ENCODE data around the gene CDK11B. TPM values are rescaled to one million over a fixed set of nuclear protein-coding genes. Genes with fewer than 3 reads are reported as not detected.

The CDK11B gene
- total RNA-seq, 1 experiment from 2014 or later = 14.8 TPM

- no peak overlapping the region for H3K4me3 ChIP-seq
- H3K36me3 ChIP-seq = peaks cover 8% of the 10 kb centered on the region; the same call in 1 of the 2 replicates
- H3K27ac ChIP-seq = no peak overlapping the region
Measured at GRCh38 chr1:1623631-1624442, 35.0 kb downstream of the CDK11B start.

DNA sequence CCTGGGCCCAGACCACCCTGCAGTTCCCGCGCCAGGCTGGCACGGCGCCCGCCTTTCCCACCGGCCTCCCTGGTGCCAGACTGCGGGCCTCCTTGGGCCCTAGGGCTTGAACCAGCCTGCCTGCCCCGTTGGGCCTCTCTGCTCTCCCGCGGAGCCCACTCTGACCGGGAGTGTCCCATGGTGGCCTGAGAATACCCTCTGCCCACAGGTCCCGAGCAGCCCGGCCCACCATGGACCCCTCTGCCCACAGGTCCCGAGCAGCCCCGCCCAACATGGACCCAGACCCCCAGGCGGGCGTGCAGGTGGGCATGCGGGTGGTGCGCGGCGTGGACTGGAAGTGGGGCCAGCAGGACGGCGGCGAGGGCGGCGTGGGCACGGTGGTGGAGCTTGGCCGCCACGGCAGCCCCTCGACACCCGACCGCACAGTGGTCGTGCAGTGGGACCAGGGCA lies 35.6 kb downstream of the CDK11B start:
- H3K27me3 ChIP-seq (replicated peaks) = no peaks in the 10 kb centered on the region
- H3K36me3 ChIP-seq = peaks cover 10% of the 10 kb centered on the region
- no peak overlapping the region for H3K27ac ChIP-seq
- no peaks in the 10 kb centered on the region for H3K4me1 ChIP-seq (replicated peaks)
- no peaks in the 10 kb centered on the region for H3K9me3 ChIP-seq (replicated peaks)
- DNase-seq (ENCODE audit: low read depth in 1 of 2, low spot score in 2 of 2) = no peak
- H3K4me3 ChIP-seq = no peak overlapping the region

More at GRCh38 chr1:1623631-1624442, 35.0 kb downstream of the CDK11B start:
- DNase-seq (ENCODE audit: low read depth in 1 of 2, low spot score in 2 of 2) = no peak
- H3K27me3 ChIP-seq (replicated peaks) = no peaks in the 10 kb centered on the region
- no peaks in the 10 kb centered on the region for H3K9me3 ChIP-seq (replicated peaks)
- no peaks in the 10 kb centered on the region for H3K4me1 ChIP-seq (replicated peaks)

DNA sequence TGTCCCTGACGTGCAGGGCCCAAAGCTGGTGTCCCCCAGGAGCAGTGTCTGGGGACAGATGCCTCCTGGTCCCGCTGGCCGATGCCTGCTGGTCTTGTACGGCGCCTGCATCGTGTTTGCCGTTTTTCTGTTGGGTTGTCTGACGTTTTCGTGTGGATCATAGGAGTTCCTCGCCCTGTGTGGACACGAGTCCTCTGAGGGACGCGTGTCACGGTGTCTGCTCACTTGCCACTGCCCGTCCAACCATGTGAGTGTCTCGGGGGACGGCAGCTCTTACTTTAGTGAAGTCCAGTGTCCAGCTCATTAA lies 36.1 kb downstream of the CDK11B start:
- H3K4me3 ChIP-seq = no peak overlapping the region
- H3K27me3 ChIP-seq (replicated peaks) = no peaks in the 10 kb centered on the region
- H3K27ac ChIP-seq = no peak overlapping the region
- peaks cover 12% of the 10 kb centered on the region for H3K36me3 ChIP-seq
- DNase-seq (ENCODE audit: low read depth in 1 of 2, low spot score in 2 of 2) = no peak
- H3K4me1 ChIP-seq (replicated peaks) = no peaks in the 10 kb centered on the region
- no peaks in the 10 kb centered on the region for H3K9me3 ChIP-seq (replicated peaks)

DNA sequence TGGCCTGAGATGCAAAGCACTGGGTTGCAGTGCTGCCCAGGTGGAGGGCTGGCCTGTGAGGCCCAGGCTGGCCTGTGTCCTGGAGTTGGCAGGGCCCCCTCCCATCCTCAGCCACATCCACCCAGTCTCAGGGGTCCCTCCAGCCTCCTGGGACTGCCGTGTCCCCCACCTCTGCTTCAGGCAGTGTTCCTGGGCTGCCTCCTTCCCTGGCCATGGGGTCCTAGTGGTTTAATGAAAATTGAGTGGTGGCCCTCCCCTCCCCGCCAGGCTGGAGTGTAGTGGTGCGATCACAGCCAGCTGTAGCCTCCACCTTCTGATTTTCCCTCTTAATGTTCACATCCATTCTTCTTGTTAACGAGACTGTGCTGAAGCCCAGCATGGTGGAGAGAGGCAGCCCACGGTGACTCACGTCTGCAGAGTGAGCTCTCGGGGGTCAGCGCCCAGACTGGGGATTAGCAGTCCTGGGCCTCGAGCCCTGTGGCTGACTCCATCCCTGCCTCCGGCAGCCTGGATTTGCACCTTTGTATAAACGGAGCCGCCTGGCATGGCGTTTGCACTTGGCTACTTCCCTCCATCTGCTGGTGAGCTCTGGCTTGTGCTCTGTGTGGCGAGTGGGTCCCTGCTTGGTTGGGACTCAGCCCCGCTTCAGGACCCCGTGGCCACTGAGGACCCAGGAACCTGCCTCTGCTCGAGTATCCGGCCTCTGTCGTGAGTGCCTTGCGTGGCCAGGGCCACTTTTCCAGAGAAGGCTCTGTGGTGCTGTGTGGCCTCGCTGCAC lies 36.6 kb downstream of the CDK11B start:
- H3K27ac ChIP-seq = no peak overlapping the region
- H3K4me3 ChIP-seq = no peak overlapping the region
- H3K9me3 ChIP-seq (replicated peaks) = no peaks in the 10 kb centered on the region
- no peaks in the 10 kb centered on the region for H3K4me1 ChIP-seq (replicated peaks)
- no peaks in the 10 kb centered on the region for H3K27me3 ChIP-seq (replicated peaks)
- no peak for DNase-seq (ENCODE audit: low read depth in 1 of 2, low spot score in 2 of 2)
- H3K36me3 ChIP-seq = peaks cover 16% of the 10 kb centered on the region

- Histone ChIP-seq H3K4me3 (no peak overlapping the region), H3K9me3 (replicated peaks) (peaks cover under 1% of the 10 kb centered on the region; the same call in 1 of the 2 replicates), H3K27me3 (replicated peaks) (no peaks in the 10 kb centered on the region), H3K27ac (no peak overlapping the region), H3K36me3 (peaks cover 16% of the 10 kb centered on the region), H3K4me1 (replicated peaks) (peaks cover 6% of the 10 kb centered on the region)
- no peak for DNase-seq (ENCODE audit: low read depth in 1 of 2, low spot score in 2 of 2)
Measured at GRCh38 chr1:1621173-1622009, 37.4 kb downstream of the CDK11B start.

- Histone ChIP-seq H3K4me3 (no peak overlapping the region), H3K27ac (no peak overlapping the region), H3K27me3 (replicated peaks) (no peaks in the 10 kb centered on the region), H3K9me3 (replicated peaks) (peaks cover 6% of the 10 kb centered on the region), H3K36me3 (peaks cover 23% of the 10 kb centered on the region), H3K4me1 (replicated peaks) (peaks cover 8% of the 10 kb centered on the region)
- DNase-seq (ENCODE audit: low read depth in 1 of 2, low spot score in 2 of 2) = no peak
Measured at GRCh38 chr1:1620433-1621139, 38.2 kb downstream of the CDK11B start.

DNA sequence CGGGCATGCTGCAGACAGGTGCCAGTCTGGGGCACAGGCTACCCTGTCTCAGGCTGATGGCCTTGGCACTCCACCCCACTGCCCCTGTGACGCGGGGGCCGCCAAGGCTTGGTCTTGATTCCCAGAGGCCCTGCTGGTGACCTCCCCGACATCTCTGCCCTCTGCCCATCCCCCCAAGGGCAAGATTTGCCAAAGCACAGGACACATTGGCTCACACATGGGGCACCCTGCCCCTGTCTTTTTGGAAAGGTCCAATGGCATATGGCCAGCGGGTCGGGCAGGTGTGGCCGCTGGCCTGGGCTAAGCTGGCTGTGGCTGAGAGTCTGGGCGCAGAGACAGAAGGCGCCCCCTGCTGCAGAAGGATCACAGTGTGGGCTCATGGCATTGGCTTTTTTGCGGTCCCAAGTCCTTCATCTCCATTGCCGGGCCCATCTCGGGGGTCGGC lies 38.9 kb downstream of the CDK11B start:
- Histone ChIP-seq H3K4me3 (no peak overlapping the region), H3K9me3 (replicated peaks) (peaks cover 6% of the 10 kb centered on the region), H3K36me3 (peaks cover 26% of the 10 kb centered on the region), H3K27me3 (replicated peaks) (no peaks in the 10 kb centered on the region), H3K27ac (no peak overlapping the region), H3K4me1 (replicated peaks) (peaks cover 8% of the 10 kb centered on the region)
- DNase-seq (ENCODE audit: low read depth in 1 of 2, low spot score in 2 of 2) = no peak

DNA sequence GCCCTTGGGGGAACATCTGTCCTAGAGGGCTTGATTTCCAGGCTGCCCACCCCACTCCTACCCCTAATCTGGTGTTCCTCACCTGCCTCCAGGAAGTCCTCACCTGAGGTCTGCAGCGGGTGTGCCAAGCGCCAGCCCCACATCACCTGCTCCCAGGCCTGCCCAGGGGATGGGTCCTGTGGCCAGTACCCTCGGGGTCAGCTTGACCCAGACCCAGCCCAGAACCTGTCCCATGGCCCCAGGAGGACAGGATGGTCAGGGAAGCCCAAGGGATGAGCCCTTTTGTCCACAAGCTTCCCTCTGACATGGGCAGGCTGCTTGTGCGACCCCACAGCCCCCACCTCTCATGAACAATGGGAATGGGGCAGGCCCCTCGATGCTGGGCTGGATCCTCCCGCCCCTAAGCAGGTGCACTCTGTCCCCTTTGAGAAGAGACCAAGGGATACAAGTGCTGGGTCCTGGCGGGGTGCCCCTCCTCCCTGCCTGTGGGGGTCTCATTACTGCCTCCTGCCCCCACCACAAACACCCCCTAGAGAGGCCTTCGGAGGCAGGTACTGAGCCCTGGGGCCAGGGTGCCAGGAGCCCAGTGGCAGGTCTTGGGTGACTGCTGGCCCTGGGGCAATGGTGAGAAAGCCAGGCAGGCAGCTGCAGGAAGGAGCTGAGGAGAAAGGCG lies 40.3 kb downstream of the CDK11B start:
- no peak for DNase-seq (ENCODE audit: low read depth in 1 of 2, low spot score in 2 of 2)
- Histone ChIP-seq H3K4me1 (replicated peaks) (peaks cover 17% of the 10 kb centered on the region), H3K27ac (no peak overlapping the region), H3K9me3 (replicated peaks) (peaks cover 6% of the 10 kb centered on the region), H3K36me3 (peaks cover 26% of the 10 kb centered on the region), H3K27me3 (replicated peaks) (no peaks in the 10 kb centered on the region), H3K4me3 (no peak overlapping the region)

- Histone ChIP-seq H3K4me3 (no peak overlapping the region), H3K27ac (no peak overlapping the region), H3K4me1 (replicated peaks) (peaks cover 17% of the 10 kb centered on the region), H3K9me3 (replicated peaks) (peaks cover 6% of the 10 kb centered on the region), H3K36me3 (peaks cover 26% of the 10 kb centered on the region), H3K27me3 (replicated peaks) (no peaks in the 10 kb centered on the region)
- no peak for DNase-seq (ENCODE audit: low read depth in 1 of 2, low spot score in 2 of 2)
Measured at GRCh38 chr1:1617925-1618324, 40.9 kb downstream of the CDK11B start.

DNA sequence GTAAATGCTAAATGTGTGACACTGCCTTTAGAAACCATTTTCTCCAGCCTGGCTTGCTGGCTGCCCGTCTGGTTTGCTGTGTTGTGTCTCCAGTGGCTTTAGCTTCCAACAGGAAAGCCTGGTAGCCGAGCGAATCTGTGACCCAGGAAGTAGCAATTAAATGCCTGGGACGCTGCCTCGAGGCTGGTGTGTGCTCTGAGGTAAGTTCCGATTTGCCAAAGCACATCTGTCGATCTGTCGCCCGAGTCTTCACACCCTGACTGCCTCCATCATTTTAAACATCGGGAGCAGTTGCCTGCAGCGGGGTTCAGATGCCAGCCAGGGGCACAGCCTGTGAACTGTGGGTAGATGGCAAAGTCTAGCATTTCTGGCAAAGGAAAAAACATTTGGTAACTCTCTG lies 41.3 kb downstream of the CDK11B start:
- Histone ChIP-seq H3K9me3 (replicated peaks) (peaks cover 6% of the 10 kb centered on the region), H3K4me3 (no peak overlapping the region)

DNA sequence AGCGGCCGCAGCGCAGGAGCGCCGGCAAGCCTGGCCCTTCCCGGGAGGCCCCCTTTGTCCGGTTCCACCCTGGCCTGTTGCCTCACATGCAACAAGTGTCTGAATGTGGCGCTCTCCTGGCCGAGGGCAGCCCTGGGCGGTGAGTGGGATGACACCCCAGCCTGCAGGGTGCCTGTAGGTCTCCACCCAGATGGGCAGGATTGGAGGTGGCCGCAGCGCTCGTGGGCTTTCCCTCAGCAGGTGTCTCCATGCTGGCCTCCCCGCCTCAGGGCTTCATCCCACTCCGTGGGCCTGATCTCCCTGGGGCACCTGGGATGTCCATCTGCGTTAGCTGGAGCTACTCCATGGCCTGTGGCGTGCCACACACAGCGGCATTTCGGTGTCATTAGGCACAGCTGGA lies 42.0 kb downstream of the CDK11B start:
- Histone ChIP-seq H3K9me3 (replicated peaks) (peaks cover 6% of the 10 kb centered on the region), H3K27ac (no peak overlapping the region)
- DNase-seq (ENCODE audit: low read depth in 1 of 2, low spot score in 2 of 2) = no peak

More for the DNA sequence above, 41.3 kb downstream of the CDK11B start:
- H3K27ac ChIP-seq = no peak overlapping the region
- DNase-seq (ENCODE audit: low read depth in 1 of 2, low spot score in 2 of 2) = no peak
- H3K27me3 ChIP-seq (replicated peaks) = no peaks in the 10 kb centered on the region
- peaks cover 26% of the 10 kb centered on the region for H3K36me3 ChIP-seq
- peaks cover 17% of the 10 kb centered on the region for H3K4me1 ChIP-seq (replicated peaks)

GRCh38 chr1:1616045-1616790 lies 42.6 kb downstream of the CDK11B start:
- H3K36me3 ChIP-seq = peaks cover 26% of the 10 kb centered on the region
- peaks cover 17% of the 10 kb centered on the region for H3K4me1 ChIP-seq (replicated peaks)
- peak overlapping the region; percentile 99 for H3K27ac ChIP-seq
- peaks cover 6% of the 10 kb centered on the region for H3K9me3 ChIP-seq (replicated peaks)
- H3K4me3 ChIP-seq = peak overlapping the region; percentile 97
- no peaks in the 10 kb centered on the region for H3K27me3 ChIP-seq (replicated peaks)
- DNase-seq (ENCODE audit: low read depth in 1 of 2, low spot score in 2 of 2) = no peak

More for the DNA sequence above, 42.0 kb downstream of the CDK11B start:
- peaks cover 26% of the 10 kb centered on the region for H3K36me3 ChIP-seq
- H3K4me1 ChIP-seq (replicated peaks) = peaks cover 17% of the 10 kb centered on the region
- no peaks in the 10 kb centered on the region for H3K27me3 ChIP-seq (replicated peaks)
- peak overlapping the region; percentile 97 for H3K4me3 ChIP-seq
